PC-9 (cell line): Measurements from ENCODE around the gene C21orf58.

ENCODE experiments used
- EZH2 ChIP-seq: fragments of 200-600 bp; sonication (generic); IDR thresholded peaks from 2 replicates; pipeline ENCODE4 v1.8.0; 2017; ENCODE audit warnings: antibody characterized with exemption, low read depth
- TF ChIP-seq, protein P1 (sequence below): fragments of 200-600 bp; sonication (generic); conservative IDR thresholded peaks from 2 replicates; pipeline ENCODE4 v1.6.1; 2017; ENCODE audit warnings: mixed run types, antibody characterized with exemption, mild to moderate bottlenecking, moderate library complexity

DNA sequence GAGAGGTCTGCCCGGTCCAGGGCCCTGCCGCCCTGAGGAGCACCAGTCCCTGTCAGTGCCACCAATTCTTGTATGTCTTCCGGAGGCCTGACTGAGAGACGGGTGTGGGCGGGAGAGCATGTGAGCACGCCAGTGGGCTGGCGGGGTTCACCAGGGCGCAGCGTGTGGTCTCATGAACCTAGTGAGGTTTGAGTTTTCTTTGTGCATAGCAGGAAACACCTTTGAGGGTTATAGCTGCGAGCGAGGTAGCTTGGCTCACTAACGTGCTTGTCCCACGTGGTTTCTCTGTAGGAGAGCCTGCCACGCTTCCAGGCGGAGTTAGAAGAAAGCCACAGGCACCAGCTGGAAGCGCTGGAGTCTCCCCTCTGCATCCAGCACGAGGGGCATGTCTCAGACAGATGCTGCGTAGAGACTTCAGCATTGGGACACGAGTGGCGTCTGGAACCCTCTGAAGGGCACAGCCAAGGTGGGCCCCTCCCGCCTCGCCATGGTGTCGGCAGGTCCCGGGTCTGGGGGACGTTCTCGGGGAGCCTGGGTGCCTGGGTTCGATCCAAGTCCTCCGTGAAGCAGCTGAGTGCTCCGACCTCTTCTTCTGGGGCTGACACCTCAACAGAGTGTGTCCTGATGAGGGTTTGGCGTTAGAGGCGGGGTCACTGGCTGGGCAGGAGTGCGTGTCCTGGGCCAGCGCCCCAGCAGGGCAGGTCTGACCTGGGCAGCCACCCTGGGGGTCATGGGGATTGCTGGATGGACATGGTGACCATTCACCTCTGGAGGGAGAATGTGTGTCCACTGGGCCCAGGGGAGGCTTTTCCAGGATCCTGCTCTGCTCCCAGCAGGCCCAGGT, 31.7 kb upstream of the C21orf58 start:
- no peak for TF ChIP-seq EZH2
- TF ChIP-seq, protein P1, sequence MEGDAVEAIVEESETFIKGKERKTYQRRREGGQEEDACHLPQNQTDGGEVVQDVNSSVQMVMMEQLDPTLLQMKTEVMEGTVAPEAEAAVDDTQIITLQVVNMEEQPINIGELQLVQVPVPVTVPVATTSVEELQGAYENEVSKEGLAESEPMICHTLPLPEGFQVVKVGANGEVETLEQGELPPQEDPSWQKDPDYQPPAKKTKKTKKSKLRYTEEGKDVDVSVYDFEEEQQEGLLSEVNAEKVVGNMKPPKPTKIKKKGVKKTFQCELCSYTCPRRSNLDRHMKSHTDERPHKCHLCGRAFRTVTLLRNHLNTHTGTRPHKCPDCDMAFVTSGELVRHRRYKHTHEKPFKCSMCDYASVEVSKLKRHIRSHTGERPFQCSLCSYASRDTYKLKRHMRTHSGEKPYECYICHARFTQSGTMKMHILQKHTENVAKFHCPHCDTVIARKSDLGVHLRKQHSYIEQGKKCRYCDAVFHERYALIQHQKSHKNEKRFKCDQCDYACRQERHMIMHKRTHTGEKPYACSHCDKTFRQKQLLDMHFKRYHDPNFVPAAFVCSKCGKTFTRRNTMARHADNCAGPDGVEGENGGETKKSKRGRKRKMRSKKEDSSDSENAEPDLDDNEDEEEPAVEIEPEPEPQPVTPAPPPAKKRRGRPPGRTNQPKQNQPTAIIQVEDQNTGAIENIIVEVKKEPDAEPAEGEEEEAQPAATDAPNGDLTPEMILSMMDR: no peak
